Loucy (cell line): Measurements from ENCODE around the gene LENG9.
"Not testable (repeated sequence)": the region's sequence is repeated elsewhere in the genome, so short reads cannot be mapped to it uniquely, and the experiment has no call there.

Experiments used
- H2AFZ ChIP-seq: fragments of 200-600 bp; sonication (generic); 2 replicates; pipeline ENCODE4 v1.6.0; 2016; ENCODE audit warnings: antibody characterized with exemption, mild to moderate bottlenecking, low read length, moderate library complexity
- H3F3A ChIP-seq: fragments of 200-600 bp; 2 replicates; pipeline ENCODE4 v1.6.0; 2016; ENCODE audit warnings: antibody characterized with exemption, low read depth, mild to moderate bottlenecking
- H3K27me3 ChIP-seq: fragments of 200-600 bp; sonication (generic); 2 replicates; pipeline ENCODE4 v1.6.1; 2014; ENCODE audit warnings: low read length, mild to moderate bottlenecking; ENCODE audit not compliant: insufficient read depth, poor library complexity, severe bottlenecking
- H3K36me3 ChIP-seq: fragments of 200-600 bp; sonication (generic); 2 replicates; pipeline ENCODE4 v1.6.1; 2016; ENCODE audit warnings: low read length; ENCODE audit not compliant: insufficient read depth
- H3K4me1 ChIP-seq: fragments of 200-600 bp; sonication (generic); 2 replicates; pipeline ENCODE4 v1.5.1; 2014; ENCODE audit warnings: low read length, mild to moderate bottlenecking; ENCODE audit not compliant: insufficient read depth, poor library complexity, severe bottlenecking
- H3K4me2 ChIP-seq: fragments of 200-600 bp; sonication (generic); 2 replicates; pipeline ENCODE4 v1.6.0; 2014; ENCODE audit warnings: antibody characterized with exemption, low read length, low read depth, mild to moderate bottlenecking; ENCODE audit not compliant: poor library complexity, severe bottlenecking
- H3K4me3 ChIP-seq: fragments of 200-600 bp; sonication (generic); 2 replicates; pipeline ENCODE4 v1.5.1; 2014; ENCODE audit warnings: low read length, mild to moderate bottlenecking, mixed read lengths; ENCODE audit not compliant: poor library complexity, severe bottlenecking
- H3K79me2 ChIP-seq: fragments of 200-600 bp; sonication (generic); 2 replicates; pipeline ENCODE4 v1.6.1; 2014; ENCODE audit warnings: low read length; ENCODE audit not compliant: insufficient read depth
- H3K9ac ChIP-seq: fragments of 200-600 bp; sonication (generic); 2 replicates; pipeline ENCODE4 v1.6.0; 2014; ENCODE audit warnings: mild to moderate bottlenecking, low read depth, low read length, moderate library complexity; ENCODE audit not compliant: poor library complexity, severe bottlenecking
- H3K9me2 ChIP-seq: fragments of 200-600 bp; sonication (generic); replicated peaks from 2 replicates; pipeline ENCODE4 v1.6.1; 2016; ENCODE audit warnings: low read depth, low read length, mixed read lengths
- H3K9me3 ChIP-seq: fragments of 200-600 bp; sonication (generic); 2 replicates; pipeline ENCODE4 v1.6.1; 2014; ENCODE audit warnings: mild to moderate bottlenecking, antibody characterized with exemption, low read length, low read depth; ENCODE audit not compliant: insufficient read depth
- H4K20me1 ChIP-seq: fragments of 200-600 bp; sonication (generic); 2 replicates; pipeline ENCODE4 v1.6.0; 2014; ENCODE audit warnings: antibody characterized with exemption, low read length, mild to moderate bottlenecking; ENCODE audit not compliant: insufficient read depth, poor library complexity, severe bottlenecking
- EZH2phosphoT487 ChIP-seq: fragments of 200-600 bp; IDR thresholded peaks from 2 replicates; pipeline ENCODE4 v1.6.1; 2018; ENCODE audit warnings: antibody characterized with exemption, mild to moderate bottlenecking, moderate library complexity, borderline replicate concordance
- TF ChIP-seq, protein P1 (sequence below): fragments of 200-600 bp; sonication (generic); conservative IDR thresholded peaks from 2 replicates; pipeline ENCODE4 v1.5.1; 2014; ENCODE audit warnings: mild to moderate bottlenecking, antibody characterized with exemption, low read length

Gene LENG9

DNA sequence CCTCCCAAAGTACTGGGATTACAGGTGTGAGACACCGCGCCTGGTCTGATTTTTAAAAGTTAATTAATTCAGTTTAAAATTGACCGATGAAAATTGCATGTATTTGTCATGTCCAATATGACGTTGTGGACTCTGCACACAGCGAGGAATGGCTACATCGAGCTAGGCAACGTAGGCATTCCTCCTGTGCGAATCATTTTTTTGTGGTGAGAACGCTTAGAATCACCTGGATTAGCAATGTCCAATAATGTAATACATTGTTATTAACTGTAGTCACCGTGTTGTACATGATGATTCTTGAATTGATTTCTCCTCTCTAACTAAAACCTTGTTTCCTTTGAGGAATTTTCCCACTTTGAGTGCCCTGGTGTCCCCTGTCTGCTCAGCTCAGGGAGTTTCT, 42.5 kb upstream of the LENG9 start:
- Histone ChIP-seq H3K9ac (no peak overlapping the region), H3K9me2 (no peaks in the 10 kb centered on the region), H3K9me3 (no peaks in the 10 kb centered on the region), H3K27me3 (no peaks in the 10 kb centered on the region), H3F3A (no peaks in the 10 kb centered on the region), H3K4me1 (peaks cover 19% of the 10 kb centered on the region), H3K79me2 (peaks cover 4% of the 10 kb centered on the region), H3K36me3 (no peaks in the 10 kb centered on the region), H2AFZ (no peak overlapping the region), H3K4me3 (no peak overlapping the region), H3K4me2 (no peak overlapping the region), H4K20me1 (no peaks in the 10 kb centered on the region)
- TF ChIP-seq EZH2phosphoT487: no peak
- TF ChIP-seq, protein P1, sequence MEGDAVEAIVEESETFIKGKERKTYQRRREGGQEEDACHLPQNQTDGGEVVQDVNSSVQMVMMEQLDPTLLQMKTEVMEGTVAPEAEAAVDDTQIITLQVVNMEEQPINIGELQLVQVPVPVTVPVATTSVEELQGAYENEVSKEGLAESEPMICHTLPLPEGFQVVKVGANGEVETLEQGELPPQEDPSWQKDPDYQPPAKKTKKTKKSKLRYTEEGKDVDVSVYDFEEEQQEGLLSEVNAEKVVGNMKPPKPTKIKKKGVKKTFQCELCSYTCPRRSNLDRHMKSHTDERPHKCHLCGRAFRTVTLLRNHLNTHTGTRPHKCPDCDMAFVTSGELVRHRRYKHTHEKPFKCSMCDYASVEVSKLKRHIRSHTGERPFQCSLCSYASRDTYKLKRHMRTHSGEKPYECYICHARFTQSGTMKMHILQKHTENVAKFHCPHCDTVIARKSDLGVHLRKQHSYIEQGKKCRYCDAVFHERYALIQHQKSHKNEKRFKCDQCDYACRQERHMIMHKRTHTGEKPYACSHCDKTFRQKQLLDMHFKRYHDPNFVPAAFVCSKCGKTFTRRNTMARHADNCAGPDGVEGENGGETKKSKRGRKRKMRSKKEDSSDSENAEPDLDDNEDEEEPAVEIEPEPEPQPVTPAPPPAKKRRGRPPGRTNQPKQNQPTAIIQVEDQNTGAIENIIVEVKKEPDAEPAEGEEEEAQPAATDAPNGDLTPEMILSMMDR: no peak

DNA sequence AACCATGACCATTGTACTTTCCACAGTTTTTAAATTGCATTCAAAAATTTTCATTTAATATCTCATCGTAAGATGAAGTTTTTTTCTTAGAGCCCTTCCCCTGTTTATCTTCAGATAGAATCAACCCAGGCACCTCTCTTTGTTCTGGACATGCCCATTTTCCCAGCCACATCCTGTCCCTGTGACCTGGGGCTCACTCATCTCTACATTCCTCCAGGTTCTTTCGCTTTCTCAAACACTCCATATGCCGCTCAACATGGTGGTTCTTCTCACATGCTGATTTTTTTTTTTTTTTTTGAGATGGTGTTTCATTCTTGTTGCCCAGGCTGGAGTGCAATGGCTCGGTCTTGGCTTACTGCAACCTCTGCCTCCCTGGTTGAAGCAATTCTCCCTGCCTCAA, 42.0 kb upstream of the LENG9 start:
- H4K20me1 ChIP-seq, H3K9me3 ChIP-seq, H3K79me2 ChIP-seq, H3K4me3 ChIP-seq, H3F3A ChIP-seq, H3K9me2 ChIP-seq, H3K36me3 ChIP-seq, H3K9ac ChIP-seq, H3K27me3 ChIP-seq, H2AFZ ChIP-seq: not testable (repeated sequence)
- H3K4me1 ChIP-seq: peaks cover 19% of the 10 kb centered on the region
- peak overlapping the region; percentile 34 for H3K4me2 ChIP-seq

DNA sequence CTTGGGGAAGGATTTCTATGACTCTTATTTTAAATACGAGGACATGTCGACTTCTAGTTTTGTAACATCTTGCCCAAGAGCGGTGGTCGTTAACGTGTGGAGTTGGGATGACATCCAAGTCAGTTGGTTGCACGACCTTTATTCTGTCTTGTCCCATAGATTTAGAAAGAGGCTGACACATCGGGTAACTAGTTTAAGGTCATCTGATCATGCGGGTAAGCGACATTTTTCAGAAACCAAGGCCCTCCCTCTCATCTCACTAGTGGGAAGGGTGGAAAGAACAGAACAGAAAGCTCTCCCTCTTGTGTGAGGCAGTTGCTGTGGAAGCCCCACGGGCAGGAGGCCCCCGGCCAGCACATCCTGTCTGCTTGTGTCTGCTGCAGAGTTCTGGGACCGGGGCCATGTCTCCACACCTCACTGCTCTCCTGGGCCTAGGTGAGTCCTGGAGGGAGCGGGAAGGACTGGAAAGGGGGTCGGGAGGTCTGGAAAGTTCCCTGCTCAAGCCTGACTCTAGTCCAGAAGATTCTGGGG, 39.0 kb upstream of the LENG9 start, which contains the start of gene LAIR2:
Gene LAIR2 (plus strand): TSS at position 314 of the 531 bp plus-strand sequence. CDS start 88 bp downstream, at position 402.
- H3K4me3 ChIP-seq: peak within 1 kb of the TSS; percentile 67
- TF ChIP-seq, protein P1: no peak
- no peak for TF ChIP-seq EZH2phosphoT487
- H3K4me2 ChIP-seq: peak within 1 kb of the TSS; percentile 66
- H3K9me3 ChIP-seq: no peaks in the 10 kb centered on the region
- H3K27me3 ChIP-seq: no peaks in the 10 kb centered on the region
- no peaks in the 10 kb centered on the region for H3K9me2 ChIP-seq
- no peaks in the 10 kb centered on the region for H3K36me3 ChIP-seq
- no peaks in the 10 kb centered on the region for H4K20me1 ChIP-seq
- H3K79me2 ChIP-seq: peaks cover 4% of the 10 kb centered on the region
- peak within 1 kb of the TSS; percentile 52 for H3K9ac ChIP-seq
- H3K4me1 ChIP-seq: peaks cover 10% of the 10 kb centered on the region
- H2AFZ ChIP-seq: peak within 1 kb of the TSS; percentile 51; the same call in 1 of the 2 replicates
- no peaks in the 10 kb centered on the region for H3F3A ChIP-seq

DNA sequence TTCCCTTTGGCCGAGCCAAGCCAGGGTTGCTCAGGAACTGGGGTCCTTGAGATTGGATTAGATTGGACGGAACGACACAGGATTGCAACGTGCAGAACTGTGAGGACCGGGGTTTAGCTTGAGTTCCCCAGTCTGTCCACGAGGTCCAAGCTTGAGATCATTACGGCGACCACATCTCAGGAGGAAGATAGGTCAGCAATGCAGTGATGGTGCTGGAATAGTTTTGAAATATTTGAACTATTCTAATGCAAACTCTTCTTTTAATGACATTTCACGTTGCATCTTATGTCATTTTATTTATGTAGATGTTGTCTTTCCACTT, 34.8 kb upstream of the LENG9 start:
- not testable (repeated sequence) for H3F3A ChIP-seq, H4K20me1 ChIP-seq, H3K27me3 ChIP-seq, H3K4me1 ChIP-seq, H3K9me3 ChIP-seq, H3K79me2 ChIP-seq, H3K36me3 ChIP-seq, H2AFZ ChIP-seq, H3K9me2 ChIP-seq
- peak overlapping the region; percentile 70 for H3K4me3 ChIP-seq
- peak overlapping the region; percentile 71 for H3K9ac ChIP-seq
- H3K4me2 ChIP-seq: peak overlapping the region; percentile 66

DNA sequence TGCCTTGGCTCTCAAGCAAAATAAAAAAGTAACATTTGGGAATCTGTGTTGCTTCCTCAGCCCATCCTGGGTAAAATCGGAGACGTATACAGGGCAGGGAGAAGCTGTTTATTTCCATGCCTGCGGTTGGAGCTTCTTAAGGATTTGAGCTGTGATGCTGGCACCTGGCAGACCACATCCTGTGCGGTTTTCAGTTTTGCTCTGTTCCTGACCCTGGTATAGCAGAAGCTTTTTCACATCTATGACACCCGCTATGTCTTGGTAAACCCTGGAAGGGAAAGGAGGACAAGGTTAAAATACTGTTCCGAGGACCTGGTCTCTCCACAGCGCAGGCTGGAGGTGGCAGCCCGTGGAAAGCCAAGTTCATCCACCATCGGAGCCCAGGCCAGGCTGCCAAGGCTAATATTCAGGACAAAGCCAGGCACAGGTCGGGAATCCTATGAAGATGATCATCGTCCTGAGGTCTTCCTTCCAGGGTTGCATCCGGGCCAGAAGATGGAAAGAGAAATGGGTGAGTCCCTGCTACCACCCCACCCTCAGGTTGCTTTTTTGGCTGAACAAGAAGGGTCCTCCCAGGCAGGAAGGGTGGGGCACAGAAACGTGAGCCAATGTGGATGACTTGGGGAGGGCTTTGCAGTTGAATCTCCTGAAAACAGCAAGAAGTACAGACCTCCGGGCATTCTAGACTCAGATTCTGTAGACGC, 34.3 kb upstream of the LENG9 start:
- H3K4me1 ChIP-seq, H3K9me3 ChIP-seq, H3F3A ChIP-seq, H3K9me2 ChIP-seq, H3K79me2 ChIP-seq, H2AFZ ChIP-seq, H3K27me3 ChIP-seq, H4K20me1 ChIP-seq, H3K36me3 ChIP-seq: not testable (repeated sequence)
- Histone ChIP-seq H3K4me3 (peak overlapping the region; percentile 70), H3K9ac (peak overlapping the region; percentile 71), H3K4me2 (peak overlapping the region; percentile 66)

DNA sequence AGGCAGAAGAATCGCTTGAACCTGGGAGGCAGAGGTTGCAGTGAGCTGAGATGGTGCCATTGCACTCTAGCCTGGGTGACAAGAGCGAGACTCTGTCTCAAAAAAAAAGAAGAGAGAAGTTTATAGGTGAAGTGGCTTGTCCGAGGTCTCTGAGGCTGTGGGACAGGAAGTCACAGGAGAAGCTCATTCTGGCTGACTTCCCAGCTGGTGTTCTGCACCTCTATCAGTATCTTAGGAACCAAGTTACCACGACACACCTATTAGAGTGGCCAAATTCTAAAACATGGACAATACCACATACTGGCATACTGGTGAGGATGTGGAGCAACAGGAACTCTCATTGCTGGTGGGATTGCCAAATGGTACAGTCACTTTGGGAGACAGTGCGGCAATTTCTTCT, 31.7 kb upstream of the LENG9 start:
- not testable (repeated sequence) for H4K20me1 ChIP-seq, H3K9me3 ChIP-seq, H3F3A ChIP-seq, H3K27me3 ChIP-seq, H3K9ac ChIP-seq, H2AFZ ChIP-seq, H3K4me2 ChIP-seq, H3K36me3 ChIP-seq, H3K4me1 ChIP-seq, H3K79me2 ChIP-seq, H3K4me3 ChIP-seq, H3K9me2 ChIP-seq
